B cell (primary cell): ENCODE data around the gene ELMO1. TPM values are rescaled to one million over a fixed set of nuclear protein-coding genes. Genes with fewer than 3 reads are reported as not detected.

Experiments used
- ATAC-seq: fragments of 200-7000 bp; cut with Tn5 transposase; one replicate; pipeline ENCODE4 v1.10.0; 2021; ENCODE audit warnings: low read depth, mild to moderate bottlenecking, moderate number of reproducible peaks, moderate library complexity
- CTCF ChIA-PET: fragments of 350-600 bp; sonication (Branson Sonifier 250); formaldehyde crosslinking; loops from one replicate; lab custom pipeline; 2021; ENCODE audit warnings: antibody characterized with exemption, inconsistent platforms; lab: Charles Lee
- POLR2A ChIA-PET: fragments of 350-600 bp; sonication (Branson Sonifier 250); formaldehyde crosslinking; loops from one replicate; lab custom pipeline; 2021; ENCODE audit warnings: antibody characterized with exemption; lab: Charles Lee
- DNase-seq: peaks from one replicate; pipeline ENCODE4 v3.0.0; 2013
- H2AFZ ChIP-seq: 2 replicates; pipeline ENCODE4 v1.6.1; 2012; ENCODE audit warnings: mild to moderate bottlenecking, low read depth, low read length; ENCODE audit not compliant: insufficient read depth, poor library complexity, severe bottlenecking
- H3K27ac ChIP-seq, 2 donors: 1 replicate in 1 of 2; 2 replicates in 1 of 2; pipeline ENCODE4 v1.5.1; 2012 to 2013; ENCODE audit warnings: low read length in 2 of 2, mild to moderate bottlenecking in 2 of 2, moderate library complexity in 1 of 2
- H3K27me3 ChIP-seq, 4 experiments: fragments of 200-600 bp in 1 of 4; sonication (generic) in 1 of 4; replicated peaks in 1 of 4; 1 replicate in 2 of 4; 2 replicates in 2 of 4; pipeline versions ENCODE4 v1.6.1 to v1.7.0; 2013 to 2016; ENCODE audit warnings: low read length in 3 of 4, mild to moderate bottlenecking in 2 of 4, mixed read lengths in 1 of 4, moderate library complexity in 1 of 4; ENCODE audit not compliant: insufficient read depth in 4 of 4, control insufficient read depth in 3 of 4; ENCODE audit errors: control extremely low read depth in 1 of 4
- H3K36me3 ChIP-seq, 2 experiments: replicated peaks in 1 of 2; 1 replicate in 1 of 2; 2 replicates in 1 of 2; pipeline versions ENCODE4 v1.6.1 to v1.7.1; 2013; ENCODE audit warnings: low read length in 1 of 2; ENCODE audit not compliant: insufficient read depth in 2 of 2, control insufficient read depth in 1 of 2; ENCODE audit errors: control extremely low read depth in 1 of 2, extremely low read depth in 1 of 2
- H3K4me1 ChIP-seq, 2 donors: fragments of 200-600 bp in 1 of 2; sonication (generic) in 1 of 2; 1 replicate in 1 of 2; 2 replicates in 1 of 2; pipeline versions ENCODE4 v1.5.1 to v1.6.1; 2013 to 2017; ENCODE audit warnings: low read length in 2 of 2; ENCODE audit not compliant: control insufficient read depth in 2 of 2, insufficient read depth in 2 of 2
- H3K4me2 ChIP-seq: replicated peaks from 2 replicates; pipeline ENCODE3; 2012; ENCODE audit warnings: mild to moderate bottlenecking, low read depth, low read length; ENCODE audit not compliant: poor library complexity, severe bottlenecking
- H3K4me3 ChIP-seq, 5 experiments: fragments of 200-600 bp in 1 of 5; sonication (generic) in 1 of 5; 1 replicate in 3 of 5; 2 replicates in 2 of 5; pipeline versions ENCODE4 v1.5.1 to v1.7.0; 2011 to 2016; ENCODE audit warnings: low read length in 4 of 5, mild to moderate bottlenecking in 4 of 5, low read depth in 2 of 5, control low read depth in 1 of 5, moderate library complexity in 1 of 5; ENCODE audit not compliant: insufficient read depth in 1 of 5; ENCODE audit errors: control extremely low read depth in 1 of 5, extremely low read depth in 1 of 5
- H3K79me2 ChIP-seq: fragments of 200-600 bp; sonication (generic); one replicate; pipeline ENCODE4 v1.6.0; 2016; ENCODE audit warnings: low read length; ENCODE audit not compliant: control insufficient read depth, insufficient read depth
- H3K9ac ChIP-seq: fragments of 200-600 bp; sonication (generic); 2 replicates; pipeline ENCODE4 v1.6.1; 2017; ENCODE audit warnings: mild to moderate bottlenecking, low read length, moderate library complexity
- H3K9me3 ChIP-seq, 3 donors: one replicate each; pipeline versions ENCODE4 v1.6.1 to v1.7.1; 2013; ENCODE audit warnings: low read length in 2 of 3; ENCODE audit not compliant: control insufficient read depth in 2 of 3, insufficient read depth in 1 of 3; ENCODE audit errors: control extremely low read depth in 1 of 3
- H4K20me1 ChIP-seq: 2 replicates; pipeline ENCODE4 v1.6.0; 2012; ENCODE audit warnings: mild to moderate bottlenecking, low read length; ENCODE audit not compliant: insufficient read depth, control insufficient read depth, poor library complexity, severe bottlenecking
- H3K27ac Mint-ChIP-seq: one replicate; pipeline ENCODE4 v1.8.0; 2021; ENCODE audit warnings: mixed read lengths
- H3K27me3 Mint-ChIP-seq: one replicate; pipeline ENCODE4 v1.8.0; 2021; ENCODE audit warnings: mixed read lengths
- H3K4me1 Mint-ChIP-seq: one replicate; pipeline ENCODE4 v1.8.0; 2021; ENCODE audit warnings: mixed read lengths
- H3K4me3 Mint-ChIP-seq: one replicate; pipeline ENCODE4 v1.8.0; 2021; ENCODE audit warnings: mixed read lengths
- H3K9me3 Mint-ChIP-seq: one replicate; pipeline ENCODE4 v1.8.0; 2022; ENCODE audit warnings: mixed read lengths; ENCODE audit not compliant: insufficient read depth
- CTCF ChIP-seq: fragments of 200-600 bp; IDR thresholded peaks from one replicate; pipeline ENCODE4 v1.8.0; 2022; ENCODE audit warnings: antibody characterized with exemption, mild to moderate bottlenecking
- EZH2 ChIP-seq: IDR thresholded peaks from 2 replicates; pipeline ENCODE4 v1.6.1; 2012; ENCODE audit warnings: borderline replicate concordance, low read depth, mild to moderate bottlenecking, moderate library complexity, low read length; ENCODE audit not compliant: insufficient read depth, poor library complexity, severe bottlenecking
- WGBS: methylation state at CpG from one replicate; pipeline ENCODE4 v1.1.5; 2013; ENCODE audit warnings: missing lambda C conversion rate; ENCODE audit not compliant: insufficient coverage; 5-methylcytosine and 5-hydroxymethylcytosine counted together
- intact Hi-C: fragments of 100-400 bp; cut with micrococcal nuclease; formaldehyde crosslinking; loops from one replicate; pipeline ENCODE4 v1.10.0; 2022
- polyA plus RNA-seq: library from polyadenylated mRNA; depleted of rRNA; stranded (reverse); fragments of >200 nt; gene quantifications from 2 replicates; pipeline ENCODE4 v1.2.3, GENCODE V29; 2012
- total RNA-seq, 2 donors: library from RNA; stranded (reverse); fragments of 120-200 nt in 1 of 2; gene quantifications; 1 replicate in 1 of 2; 2 replicates in 1 of 2; pipeline versions ENCODE4 v1.2.3 to v1.2.4, GENCODE V29; 2013 to 2022

ELMO1 gene
- total and polyA plus RNA-seq, 2 donors (not counting 1 experiment from before 2014, with no cell fraction given) = 44.7 to 177 TPM

DNA sequence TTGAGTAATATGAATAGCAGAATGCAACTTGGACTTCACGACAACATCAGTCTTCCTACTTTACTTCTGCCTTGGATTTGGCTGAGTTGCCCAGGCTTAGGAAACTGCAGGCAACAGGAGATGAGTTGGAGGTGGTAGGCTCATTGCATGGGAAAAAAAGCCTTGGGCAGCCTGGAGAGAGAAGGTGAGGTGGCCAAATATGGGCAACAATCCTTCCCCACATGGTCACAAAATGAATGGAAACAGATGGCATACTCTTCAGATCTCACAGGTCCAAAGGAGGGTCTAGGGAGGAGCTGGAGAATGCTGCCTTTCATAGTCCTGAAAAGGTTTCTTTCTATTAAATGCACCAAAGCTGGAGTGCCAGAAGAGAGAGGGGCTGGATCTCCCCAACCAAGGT lies 595.7 kb downstream of the ELMO1 start:
- Histone ChIP-seq H3K27ac (no peak overlapping the region), H3K36me3 (peaks cover 0 to 40% of the 10 kb centered on the region in 2 experiments), H3K9ac (no peak overlapping the region), H3K4me2 (no peak overlapping the region), H2AFZ (no peak overlapping the region), H3K27me3 (no peaks in the 10 kb centered on the region), H3K4me3 (no peak overlapping the region), H3K79me2 (no peaks in the 10 kb centered on the region), H3K9me3 (peaks cover 0 to 11% (median 7%) of the 10 kb centered on the region in 3 donors), H4K20me1 (no peaks in the 10 kb centered on the region), H3K4me1 (no peaks in the 10 kb centered on the region)
- Mint-ChIP-seq H3K4me3 (no peak overlapping the region), H3K27me3 (no peaks in the 10 kb centered on the region), H3K4me1 (no peaks in the 10 kb centered on the region), H3K27ac (no peak overlapping the region), H3K9me3 (peaks cover 4% of the 10 kb centered on the region)
- CTCF ChIA-PET = interaction anchor here (0.6 kb wide), 1 partner anchor 182 kb away, joined by 3 read pairs; no protein-coding TSS in a partner anchor
- no peak for ATAC-seq
- no peak for TF ChIP-seq EZH2
- no peak for TF ChIP-seq CTCF
- DNase-seq = no peak
- POLR2A ChIA-PET = no interaction called here
- no CpG with 5 or more reads among the region's 1 CpG for WGBS
- intact Hi-C loops = no loop called here

DNA sequence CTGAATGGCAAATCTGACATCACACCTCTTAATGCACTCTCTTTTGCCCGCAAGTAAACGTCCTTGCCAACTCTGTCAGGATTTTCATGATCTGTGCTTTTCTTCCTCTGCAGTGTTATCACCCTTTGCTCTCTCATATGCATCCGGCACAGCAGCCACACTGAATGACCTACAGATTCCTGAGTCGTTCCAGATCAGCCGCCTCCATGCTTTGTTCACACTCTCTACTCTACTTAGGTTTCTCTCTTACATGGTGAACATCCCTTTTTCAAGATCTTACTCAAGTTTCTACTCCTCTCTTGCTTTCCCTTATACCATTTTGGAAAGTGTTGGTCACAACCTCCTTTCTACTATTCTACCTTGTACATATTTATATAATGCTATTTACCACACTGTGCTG lies 596.6 kb downstream of the ELMO1 start:
- H3K27ac Mint-ChIP-seq = no peak overlapping the region
- no peak overlapping the region for H3K4me3 ChIP-seq
- no peaks in the 10 kb centered on the region for H3K4me1 Mint-ChIP-seq
- H3K27ac ChIP-seq = no peak overlapping the region
- H2AFZ ChIP-seq = no peak overlapping the region
- H3K9me3 Mint-ChIP-seq = peaks cover 7% of the 10 kb centered on the region
- H3K9ac ChIP-seq = no peak overlapping the region
- TF ChIP-seq CTCF = no peak
- no peak for TF ChIP-seq EZH2
- no peaks in the 10 kb centered on the region for H3K79me2 ChIP-seq
- H3K9me3 ChIP-seq = peaks cover 0 to 12% (median 8%) of the 10 kb centered on the region in 3 donors
- DNase-seq = no peak
- POLR2A ChIA-PET = no interaction called here
- intact Hi-C loops = no loop called here
- CTCF ChIA-PET = no interaction called here
- H3K27me3 Mint-ChIP-seq = no peaks in the 10 kb centered on the region
- 83% methylated on average over 5 of the region's 5 CpGs for WGBS
- H3K4me1 ChIP-seq = no peaks in the 10 kb centered on the region
- H3K4me2 ChIP-seq = no peak overlapping the region
- H3K4me3 Mint-ChIP-seq = no peak overlapping the region
- H3K36me3 ChIP-seq = peaks cover 0 to 36% of the 10 kb centered on the region in 2 experiments
- no peaks in the 10 kb centered on the region for H3K27me3 ChIP-seq
- H4K20me1 ChIP-seq = no peaks in the 10 kb centered on the region
- no peak for ATAC-seq
